Suprapubic skin (tissue), 4 donors: ENCODE results near the gene TCF3.

ENCODE experiments used
- POLR2A ChIP-seq, 2 donors: fragments of 450-650 bp; IDR thresholded peaks; one replicate each; pipeline ENCODE4 v1.6.1; 2017; ENCODE audit warnings: antibody characterized with exemption in 2 of 2, mild to moderate bottlenecking in 2 of 2, moderate library complexity in 2 of 2
- POLR2AphosphoS5 ChIP-seq, 3 donors: sonication (generic); formaldehyde crosslinking; IDR thresholded peaks; one replicate each; pipeline ENCODE4 v1.6.1; 2017; ENCODE audit warnings: antibody characterized with exemption in 3 of 3

GRCh38 chr19:1671716-1672037, 19.3 kb upstream of the TCF3 start:
- TF ChIP-seq POLR2A (IDR thresholded peaks at IDR 0.05) = no peak
- TF ChIP-seq POLR2AphosphoS5 (IDR thresholded peaks at IDR 0.05) = no peak
